GM18511 (cell line): ENCODE data around the gene SEL1L2.
"Not testable (repeated sequence)": the region's sequence is repeated elsewhere in the genome, so short reads cannot be mapped to it uniquely, and the experiment has no call there.

ENCODE experiments used
- ATAC-seq: cut with Tn5 transposase; IDR thresholded peaks from one replicate; pipeline ENCODE4 v1.9.1; 2021; ENCODE audit warnings: mild to moderate bottlenecking, moderate library complexity; ENCODE audit not compliant: unreplicated experiment

The SEL1L2 gene, protein sequence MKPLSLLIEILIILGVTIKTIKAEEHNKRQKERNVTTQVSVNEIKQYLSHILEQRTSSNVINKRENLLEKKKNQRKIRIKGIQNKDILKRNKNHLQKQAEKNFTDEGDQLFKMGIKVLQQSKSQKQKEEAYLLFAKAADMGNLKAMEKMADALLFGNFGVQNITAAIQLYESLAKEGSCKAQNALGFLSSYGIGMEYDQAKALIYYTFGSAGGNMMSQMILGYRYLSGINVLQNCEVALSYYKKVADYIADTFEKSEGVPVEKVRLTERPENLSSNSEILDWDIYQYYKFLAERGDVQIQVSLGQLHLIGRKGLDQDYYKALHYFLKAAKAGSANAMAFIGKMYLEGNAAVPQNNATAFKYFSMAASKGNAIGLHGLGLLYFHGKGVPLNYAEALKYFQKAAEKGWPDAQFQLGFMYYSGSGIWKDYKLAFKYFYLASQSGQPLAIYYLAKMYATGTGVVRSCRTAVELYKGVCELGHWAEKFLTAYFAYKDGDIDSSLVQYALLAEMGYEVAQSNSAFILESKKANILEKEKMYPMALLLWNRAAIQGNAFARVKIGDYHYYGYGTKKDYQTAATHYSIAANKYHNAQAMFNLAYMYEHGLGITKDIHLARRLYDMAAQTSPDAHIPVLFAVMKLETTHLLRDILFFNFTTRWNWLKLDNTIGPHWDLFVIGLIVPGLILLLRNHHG

DNA sequence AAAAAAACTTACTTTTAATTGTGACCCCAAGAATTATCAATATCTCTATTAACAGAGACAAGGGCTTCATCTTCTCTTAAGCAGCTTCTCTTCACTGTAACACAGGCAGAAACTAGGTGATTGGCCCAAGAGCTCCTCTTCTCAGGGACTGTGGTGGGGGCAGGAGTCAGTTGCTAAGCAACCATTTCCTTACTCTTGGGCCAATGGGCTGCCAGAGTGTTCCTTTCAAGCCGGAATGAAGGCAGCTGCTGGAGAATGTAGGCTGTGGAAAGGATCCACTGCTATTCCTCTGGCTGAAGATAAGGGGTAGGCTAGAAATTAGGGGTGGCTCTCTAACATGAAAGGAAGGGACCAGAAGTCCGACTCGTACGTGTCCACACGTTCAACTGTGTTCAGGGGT lies at the start of gene SEL1L2:
Gene SEL1L2, minus strand, starts transcription at position 150 of the 400 bp plus-strand sequence. Its CDS starts 80 bp downstream, at position 70.
- no peak for ATAC-seq

DNA sequence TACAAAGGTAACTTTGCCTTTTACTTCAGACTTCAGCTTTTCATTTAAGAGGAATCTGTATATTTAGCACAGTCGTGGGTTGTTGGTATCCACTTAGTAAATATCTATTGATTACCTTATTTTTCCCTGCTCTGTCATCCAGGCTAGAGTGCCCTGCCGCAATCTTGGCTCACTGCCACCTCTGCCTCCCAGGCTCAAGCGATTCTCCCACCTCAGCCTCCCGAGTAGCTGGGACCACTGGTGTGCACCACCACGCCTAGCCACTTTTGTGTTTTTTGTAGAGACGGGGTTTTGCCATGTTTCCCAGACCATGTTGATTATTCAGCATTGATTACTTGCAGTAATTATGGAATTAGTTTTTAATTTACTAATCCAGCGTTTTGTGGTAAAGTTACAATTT lies 46.2 kb upstream of the SEL1L2 start:
- ATAC-seq: no peak

DNA sequence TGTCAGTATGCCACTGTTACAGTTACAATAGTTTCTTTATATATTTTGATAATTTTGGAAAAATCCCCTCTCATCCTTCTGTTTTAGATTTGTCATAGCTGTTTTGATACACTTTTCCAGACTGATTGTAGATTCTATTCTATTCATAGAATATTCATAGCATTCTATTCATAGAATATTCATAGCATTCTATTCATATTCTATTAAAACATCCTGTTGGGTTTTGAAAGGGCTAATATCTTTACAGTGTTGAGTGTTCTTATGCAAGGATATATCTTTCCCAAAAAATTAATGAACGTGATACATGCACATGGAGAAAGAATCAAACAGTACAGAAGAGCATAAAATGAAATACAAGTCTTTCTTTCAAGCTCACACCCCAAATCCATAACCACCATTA lies 42.9 kb upstream of the SEL1L2 start:
- no peak for ATAC-seq

- no peak for ATAC-seq
Observed at GRCh38 chr20:14030991-14031390, 40.6 kb upstream of the SEL1L2 start.

DNA sequence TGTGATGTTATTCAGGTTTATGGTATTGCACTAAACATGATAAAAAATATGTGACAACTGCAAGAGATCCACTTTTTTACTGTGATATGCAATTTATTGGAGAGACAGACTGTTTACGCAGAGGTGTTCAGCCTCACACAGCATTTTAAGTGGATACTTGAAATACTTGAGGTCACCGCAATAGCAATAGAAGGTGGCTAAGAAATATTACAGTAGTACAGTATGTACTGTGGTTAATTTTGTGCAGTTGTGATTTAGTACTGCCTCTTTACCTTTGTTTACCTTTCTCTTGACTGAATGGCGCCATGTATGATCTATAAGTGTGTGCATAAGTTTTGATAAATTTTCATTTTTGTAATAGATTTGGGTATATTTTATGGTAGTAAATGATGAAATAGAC lies 22.3 kb upstream of the SEL1L2 start:
- ATAC-seq: no peak

DNA sequence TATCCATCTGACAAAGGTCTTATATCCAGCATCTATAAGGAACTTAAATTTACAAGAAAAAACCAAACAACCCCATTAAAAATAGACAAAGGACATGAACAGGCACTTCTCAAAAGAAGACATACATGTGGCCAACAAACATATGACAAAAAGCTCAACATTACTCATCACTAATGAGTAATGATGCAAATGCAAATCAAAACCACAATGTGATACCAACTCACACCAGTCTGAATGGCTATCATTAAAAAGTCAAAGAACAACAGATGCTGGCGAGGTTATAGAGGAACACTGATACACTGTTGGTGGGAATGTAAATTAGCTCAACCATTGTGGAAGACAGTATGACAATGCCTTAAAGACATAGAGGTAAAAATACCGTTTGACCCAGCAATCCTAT lies 18.8 kb upstream of the SEL1L2 start:
- no peak for ATAC-seq

DNA sequence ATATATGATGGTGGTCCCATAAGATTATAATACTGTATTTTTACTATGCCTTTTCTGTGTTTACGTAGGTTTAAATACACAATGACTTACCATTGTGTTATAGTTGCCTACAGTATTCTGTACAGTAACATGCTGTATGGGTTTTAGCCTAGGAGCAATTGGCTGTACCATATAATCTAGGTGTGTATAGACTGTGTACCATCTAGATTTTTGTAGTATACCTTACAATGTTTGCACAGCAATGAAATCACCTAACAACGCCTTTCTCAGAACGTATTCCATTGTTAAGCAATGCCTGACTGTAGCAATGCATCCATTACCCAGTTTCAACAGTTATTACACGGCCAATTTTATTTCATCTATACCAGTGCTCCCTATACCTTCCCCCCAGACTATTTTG lies 15.6 kb upstream of the SEL1L2 start:
- ATAC-seq: no peak

DNA sequence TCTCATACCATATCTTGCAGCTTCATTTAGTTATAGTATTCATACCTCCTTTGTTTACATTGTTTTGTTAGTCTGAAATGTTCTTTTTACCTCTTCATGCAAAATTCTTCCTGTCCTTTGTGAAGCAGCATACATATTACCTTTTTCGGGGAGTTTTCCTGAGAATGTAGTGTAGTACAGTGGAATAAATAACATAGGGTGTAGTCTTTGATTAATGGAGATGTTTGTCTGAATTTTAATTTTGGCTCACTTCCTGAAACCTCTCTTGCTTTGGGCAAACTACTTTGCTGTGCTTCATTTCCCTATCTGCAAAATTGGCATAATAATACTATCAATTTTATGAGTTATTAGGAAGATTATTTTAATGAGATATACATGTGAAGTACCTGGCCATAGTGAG lies 10.5 kb upstream of the SEL1L2 start:
- ATAC-seq: no peak

- no peak for ATAC-seq
Observed at GRCh38 chr20:13996265-13996664, 5.9 kb upstream of the SEL1L2 start.

DNA sequence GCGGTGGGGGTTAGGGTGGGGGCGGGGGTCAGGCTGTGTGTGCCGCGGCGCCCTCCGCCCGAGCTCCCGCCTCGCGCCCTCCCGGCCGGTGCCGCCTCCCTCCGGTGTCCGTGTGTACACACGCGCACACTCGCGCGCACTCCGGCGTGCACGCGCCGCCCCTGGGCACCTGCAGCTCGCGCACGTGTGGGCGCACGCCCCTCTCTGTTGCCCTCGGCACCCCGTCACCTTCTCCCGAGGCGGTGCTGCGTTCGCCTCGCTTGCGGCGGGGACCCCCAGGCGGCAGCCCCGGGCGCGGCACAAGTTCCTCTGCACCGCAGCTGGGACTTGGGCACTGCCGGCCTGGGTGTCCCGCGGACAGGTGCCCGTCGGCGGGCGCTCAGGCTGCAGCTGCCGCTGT lies 5.4 kb upstream of the SEL1L2 start:
- no peak for ATAC-seq

- ATAC-seq: no peak
Observed at GRCh38 chr20:13995086-13995665, 4.8 kb upstream of the SEL1L2 start, which contains the start of gene MACROD2. Gene MACROD2 (plus strand): TSS chr20:13995516.

DNA sequence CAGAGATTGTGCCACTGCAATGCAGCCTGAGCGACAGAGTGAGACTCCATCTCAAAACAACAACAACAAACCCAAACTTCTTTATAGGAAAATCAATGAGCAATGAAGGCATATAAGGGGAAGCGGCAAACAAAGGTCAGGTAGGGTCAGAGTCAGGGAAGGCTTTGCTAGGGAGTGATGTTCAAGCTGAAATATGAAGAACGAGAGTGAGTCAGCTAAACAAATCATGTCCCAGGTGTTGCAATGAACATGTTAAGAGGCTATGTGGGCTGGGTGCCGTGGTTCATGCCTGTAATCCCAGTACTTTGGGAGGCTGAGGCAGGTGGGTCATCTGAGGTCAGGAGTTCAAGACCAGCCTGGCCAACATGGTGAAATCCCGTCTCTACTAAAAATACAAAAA lies 1.5 kb upstream of the SEL1L2 start:
- not testable (repeated sequence) for ATAC-seq

DNA sequence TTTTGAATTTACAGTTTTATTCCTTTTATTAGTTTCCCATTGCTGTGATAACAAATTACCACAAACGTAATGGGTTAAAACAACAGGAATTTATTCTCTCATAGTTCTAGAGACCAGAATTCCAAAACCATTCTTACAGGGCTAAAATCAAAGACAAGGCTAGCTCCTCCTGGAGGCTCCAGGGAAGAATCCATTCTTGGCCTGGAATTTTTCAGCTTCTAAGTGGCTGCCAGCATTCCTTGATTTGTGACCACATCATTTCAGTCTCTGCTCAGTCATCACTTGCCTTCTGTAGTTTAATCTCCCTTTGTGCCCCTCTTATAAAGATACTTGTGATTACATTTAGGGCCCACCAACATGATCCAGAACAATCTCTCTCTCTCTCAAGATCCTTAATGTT lies 897 bp upstream of the SEL1L2 start:
- ATAC-seq: no peak

DNA sequence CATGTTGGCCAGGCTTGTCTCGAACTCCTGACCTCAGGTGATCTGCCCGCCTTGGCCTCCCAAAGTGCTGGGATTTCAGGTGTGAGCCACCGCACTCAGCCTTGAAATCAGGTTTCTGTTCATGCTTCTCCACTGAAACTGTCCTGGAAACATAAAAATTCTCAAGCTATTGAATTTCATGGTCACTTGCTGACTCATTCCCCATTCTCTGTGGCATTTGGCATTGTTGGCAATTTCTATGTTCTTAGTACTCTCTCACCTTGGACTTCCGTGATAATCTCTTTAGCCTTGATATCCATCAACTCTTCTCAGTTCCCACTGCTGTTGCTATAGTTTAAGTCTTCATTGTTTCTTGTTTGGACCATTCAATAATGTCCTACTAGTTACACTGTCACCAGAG lies 6.2 kb downstream of the SEL1L2 start:
- no peak for ATAC-seq

- no peak for ATAC-seq
Observed at GRCh38 chr20:13960525-13960924, 29.9 kb downstream of the SEL1L2 start.

- ATAC-seq: no peak
Observed at GRCh38 chr20:13960119-13960518, 30.3 kb downstream of the SEL1L2 start.

DNA sequence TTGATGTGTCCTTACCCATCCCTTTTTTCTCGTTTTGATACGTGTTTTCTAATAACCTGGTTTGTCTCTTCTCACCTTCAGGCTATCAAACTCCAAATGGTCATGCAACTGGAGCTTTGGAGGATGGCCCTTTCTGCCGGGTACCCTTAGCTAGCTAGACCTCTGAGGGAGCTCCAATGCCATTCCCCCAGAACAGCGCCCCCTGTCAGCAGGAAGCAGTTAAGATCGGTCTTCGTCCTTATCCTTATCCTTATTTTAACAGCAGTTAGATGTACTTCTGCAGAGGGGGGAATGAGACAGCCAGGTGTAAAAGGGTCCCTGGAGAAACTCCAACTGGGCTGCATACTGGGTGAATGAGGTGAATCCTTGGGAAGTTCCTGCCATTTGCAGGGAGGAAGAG lies 37.2 kb downstream of the SEL1L2 start:
- ATAC-seq: no peak

GRCh38 chr20:13947719-13948118 lies 42.7 kb downstream of the SEL1L2 start:
- no peak for ATAC-seq

DNA sequence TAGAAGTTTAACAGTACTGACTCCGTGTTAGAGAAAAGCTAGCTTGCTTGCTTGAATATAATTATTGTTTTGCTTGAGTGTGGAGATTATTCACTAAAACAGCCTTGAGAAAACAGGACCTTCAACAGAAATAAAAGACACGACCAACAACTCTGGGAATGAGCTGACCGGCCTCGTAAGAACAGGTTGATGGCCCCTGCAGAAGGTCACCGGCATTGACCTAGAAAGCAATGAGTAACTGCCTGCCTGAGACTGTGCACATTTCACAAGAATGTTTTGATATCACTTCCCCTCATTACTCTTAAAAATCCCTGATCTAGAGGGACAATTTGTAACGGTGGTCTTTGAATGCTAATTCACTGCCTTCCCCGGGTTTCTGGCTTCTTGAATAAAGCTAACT lies 49.4 kb downstream of the SEL1L2 start:
- no peak for ATAC-seq

DNA sequence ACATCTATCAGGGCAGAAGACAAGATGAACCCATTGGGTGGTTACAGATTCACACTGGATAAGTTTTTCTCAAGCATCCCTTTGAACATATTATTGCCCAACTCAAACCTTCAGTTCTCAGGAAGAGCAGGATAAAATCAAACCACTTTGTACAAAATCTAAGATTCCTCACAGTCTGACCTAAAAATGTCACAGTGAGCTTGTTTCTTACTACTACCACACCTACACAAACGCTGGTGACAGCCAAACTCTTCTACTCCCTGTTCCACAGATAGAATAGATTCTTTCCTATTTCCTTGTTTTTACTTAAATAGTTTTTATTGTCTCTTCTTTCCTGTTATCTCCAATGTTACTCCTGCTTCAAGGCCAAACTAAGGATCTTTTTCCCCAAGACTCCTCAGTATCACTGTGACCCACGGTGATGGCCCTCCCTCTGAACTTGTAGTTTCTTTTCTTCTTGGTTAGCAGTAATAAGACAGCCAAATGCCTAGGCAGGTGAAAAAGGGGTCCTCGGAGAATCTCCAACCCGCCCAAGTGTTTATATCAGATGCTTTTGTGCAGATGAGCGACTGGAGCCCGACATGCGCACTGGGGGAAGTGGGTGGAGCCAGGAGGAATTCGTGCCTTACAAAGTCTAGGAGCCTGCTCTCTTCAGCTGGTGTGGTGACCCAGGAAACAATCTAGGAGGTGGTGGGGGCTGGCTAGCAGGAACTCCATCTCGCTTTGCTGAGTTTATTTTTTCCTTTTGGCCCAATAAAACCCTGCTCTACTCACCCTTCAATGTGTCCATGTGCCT lies 53.4 kb downstream of the SEL1L2 start:
- ATAC-seq: no peak
